Neural progenitor cell (in vitro differentiated cells): ENCODE data around the gene SLC51B. TPM values are rescaled to one million over a fixed set of nuclear protein-coding genes. Genes with fewer than 3 reads are reported as not detected.

ENCODE experiments used
- DNase-seq: peaks from one replicate; pipeline ENCODE4 v3.0.0-alpha.2; 2016; ENCODE audit warnings: low spot score
- H2AFZ ChIP-seq: fragments of 200-600 bp; sonication (generic); replicated peaks from 2 replicates; pipeline ENCODE4 v1.6.1; 2016; ENCODE audit warnings: antibody characterized with exemption
- H3F3A ChIP-seq: fragments of 200-600 bp; sonication (generic); 2 replicates; pipeline ENCODE4 v1.6.1; 2016; ENCODE audit warnings: antibody characterized with exemption, low read depth
- H3K27ac ChIP-seq: fragments of 200-600 bp; sonication (generic); 2 replicates; pipeline ENCODE4 v1.5.1; 2016; ENCODE audit warnings: mild to moderate bottlenecking
- H3K27me3 ChIP-seq: fragments of 200-600 bp; sonication (generic); 2 replicates; pipeline ENCODE4 v1.6.1; 2016; ENCODE audit warnings: mild to moderate bottlenecking, moderate library complexity
- H3K36me3 ChIP-seq: fragments of 200-600 bp; sonication (generic); 2 replicates; pipeline ENCODE4 v1.5.1; 2016
- H3K4me1 ChIP-seq: fragments of 200-600 bp; sonication (generic); 2 replicates; pipeline ENCODE4 v1.6.1; 2016; ENCODE audit warnings: mixed run types
- H3K4me2 ChIP-seq: fragments of 200-600 bp; sonication (generic); 2 replicates; pipeline ENCODE4 v1.6.1; 2016
- H3K4me3 ChIP-seq: fragments of 200-600 bp; sonication (generic); 2 replicates; pipeline ENCODE4 v1.5.1; 2016
- H3K79me2 ChIP-seq: fragments of 200-600 bp; sonication (generic); 2 replicates; pipeline ENCODE4 v1.6.1; 2016; ENCODE audit warnings: low read depth
- H3K9ac ChIP-seq: fragments of 200-600 bp; sonication (generic); 2 replicates; pipeline ENCODE4 v1.6.1; 2016
- H3K9me3 ChIP-seq: fragments of 200-600 bp; sonication (generic); 2 replicates; pipeline ENCODE4 v1.5.1; 2016; ENCODE audit warnings: low read depth
- H4K20me1 ChIP-seq: fragments of 200-600 bp; sonication (generic); 2 replicates; pipeline ENCODE4 v1.6.1; 2016; ENCODE audit warnings: low read depth
- H3K27ac Mint-ChIP-seq: 3 replicates; pipeline ENCODE4 v1.8.0; 2021; ENCODE audit warnings: mixed read lengths
- H3K27me3 Mint-ChIP-seq: 2 replicates; pipeline ENCODE4 v1.8.0; 2022; ENCODE audit warnings: low read depth, mild to moderate bottlenecking, inconsistent platforms, moderate library complexity, mixed read lengths; ENCODE audit not compliant: insufficient read depth
- H3K36me3 Mint-ChIP-seq: 3 replicates; pipeline ENCODE4 v1.8.0; 2021; ENCODE audit warnings: mixed read lengths
- H3K4me1 Mint-ChIP-seq: 3 replicates; pipeline ENCODE4 v1.8.0; 2021; ENCODE audit warnings: mixed read lengths
- H3K4me3 Mint-ChIP-seq: 3 replicates; pipeline ENCODE4 v1.8.0; 2021; ENCODE audit warnings: mild to moderate bottlenecking, moderate library complexity, mixed read lengths
- H3K9me3 Mint-ChIP-seq: 3 replicates; pipeline ENCODE4 v1.8.0; 2020; ENCODE audit warnings: mixed read lengths
- CTCF ChIP-seq: fragments of 200-600 bp; sonication (generic); IDR thresholded peaks from 2 replicates; pipeline ENCODE4 v1.5.1; 2017; ENCODE audit warnings: antibody characterized with exemption, mild to moderate bottlenecking
- EZH2 ChIP-seq: fragments of 200-600 bp; sonication (generic); IDR thresholded peaks from 2 replicates; pipeline ENCODE4 v1.6.1; 2017; ENCODE audit warnings: antibody characterized with exemption, mild to moderate bottlenecking, moderate library complexity
- EZH2phosphoT487 ChIP-seq: fragments of 200-600 bp; sonication (generic); IDR thresholded peaks from 2 replicates; pipeline ENCODE4 v1.6.1; 2017; ENCODE audit warnings: antibody characterized with exemption
- total RNA-seq: library from RNA; depleted of rRNA; stranded (reverse); fragments of >200 nt; gene quantifications from 2 replicates; pipeline ENCODE4 v1.2.3, GENCODE V29; 2015; ENCODE audit warnings: low replicate concordance

Gene SLC51B
- total RNA-seq, 1 donor from 2014 or later: not detected

GRCh38 chr15:65076486-65077290 is 31.5 kb downstream of the SLC51B start, which contains the start of gene KBTBD13:
TSS of gene KBTBD13 (plus strand) at chr15:65076746. CDS start at chr15:65076816, 70 bp downstream.
- H3K9me3 Mint-ChIP-seq: peaks cover 2% of the 10 kb centered on the region
- Histone ChIP-seq H3K79me2 (no peaks in the 10 kb centered on the region), H3K27me3 (peaks cover 54% of the 10 kb centered on the region), H3K4me3 (no peak within 1 kb of the TSS), H3K9me3 (no peaks in the 10 kb centered on the region), H4K20me1 (peaks cover 4% of the 10 kb centered on the region), H3F3A (peaks cover 13% of the 10 kb centered on the region), H3K9ac (no peak within 1 kb of the TSS), H3K27ac (no peak within 1 kb of the TSS), H3K36me3 (no peaks in the 10 kb centered on the region), H2AFZ (no peak within 1 kb of the TSS), H3K4me1 (peaks cover 10% of the 10 kb centered on the region), H3K4me2 (no peak within 1 kb of the TSS)
- H3K27me3 Mint-ChIP-seq: peaks cover 11% of the 10 kb centered on the region
- H3K4me1 Mint-ChIP-seq: peaks cover 17% of the 10 kb centered on the region
- DNase-seq: no peak
- TF ChIP-seq CTCF (no peak), EZH2phosphoT487 (no peak), EZH2 (no peak)
- peak within 1 kb of the TSS; percentile 33 for H3K27ac Mint-ChIP-seq
- H3K36me3 Mint-ChIP-seq: peaks cover 1% of the 10 kb centered on the region
- no peak within 1 kb of the TSS for H3K4me3 Mint-ChIP-seq

DNA sequence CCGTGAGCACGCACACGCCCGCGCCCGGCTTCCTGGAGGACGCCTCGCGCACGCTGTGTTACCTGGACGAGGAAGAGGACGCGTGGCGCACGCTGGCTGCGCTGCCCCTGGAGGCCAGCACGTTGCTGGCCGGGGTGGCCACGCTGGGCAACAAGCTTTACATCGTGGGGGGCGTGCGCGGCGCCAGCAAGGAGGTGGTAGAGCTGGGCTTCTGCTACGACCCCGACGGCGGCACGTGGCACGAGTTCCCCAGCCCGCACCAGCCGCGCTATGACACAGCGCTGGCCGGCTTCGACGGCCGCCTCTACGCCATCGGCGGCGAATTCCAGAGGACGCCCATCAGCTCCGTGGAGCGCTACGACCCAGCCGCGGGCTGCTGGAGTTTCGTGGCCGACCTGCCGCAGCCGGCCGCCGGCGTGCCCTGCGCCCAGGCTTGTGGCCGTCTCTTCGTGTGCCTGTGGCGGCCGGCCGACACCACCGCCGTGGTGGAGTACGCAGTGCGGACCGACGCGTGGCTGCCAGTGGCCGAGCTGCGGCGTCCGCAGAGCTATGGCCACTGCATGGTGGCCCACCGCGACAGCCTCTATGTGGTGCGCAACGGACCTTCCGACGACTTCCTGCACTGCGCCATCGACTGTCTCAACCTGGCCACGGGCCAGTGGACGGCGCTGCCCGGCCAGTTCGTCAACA is 32.2 kb downstream of the SLC51B start:
- Histone ChIP-seq H3K4me1 (peaks cover 18% of the 10 kb centered on the region), H3K9me3 (no peaks in the 10 kb centered on the region), H3K4me2 (no peak overlapping the region), H3K27ac (no peak overlapping the region), H3F3A (peaks cover 20% of the 10 kb centered on the region), H3K27me3 (peaks cover 62% of the 10 kb centered on the region), H3K9ac (no peak overlapping the region), H2AFZ (no peak overlapping the region), H3K36me3 (no peaks in the 10 kb centered on the region), H3K4me3 (no peak overlapping the region), H4K20me1 (peaks cover 12% of the 10 kb centered on the region), H3K79me2 (no peaks in the 10 kb centered on the region)
- DNase-seq: no peak
- peaks cover 1% of the 10 kb centered on the region for H3K36me3 Mint-ChIP-seq
- TF ChIP-seq EZH2 (no peak), CTCF (no peak), EZH2phosphoT487 (no peak)
- H3K27ac Mint-ChIP-seq: no peak overlapping the region
- H3K27me3 Mint-ChIP-seq: peaks cover 18% of the 10 kb centered on the region
- no peak overlapping the region for H3K4me3 Mint-ChIP-seq
- H3K9me3 Mint-ChIP-seq: peaks cover 2% of the 10 kb centered on the region
- peaks cover 21% of the 10 kb centered on the region for H3K4me1 Mint-ChIP-seq

DNA sequence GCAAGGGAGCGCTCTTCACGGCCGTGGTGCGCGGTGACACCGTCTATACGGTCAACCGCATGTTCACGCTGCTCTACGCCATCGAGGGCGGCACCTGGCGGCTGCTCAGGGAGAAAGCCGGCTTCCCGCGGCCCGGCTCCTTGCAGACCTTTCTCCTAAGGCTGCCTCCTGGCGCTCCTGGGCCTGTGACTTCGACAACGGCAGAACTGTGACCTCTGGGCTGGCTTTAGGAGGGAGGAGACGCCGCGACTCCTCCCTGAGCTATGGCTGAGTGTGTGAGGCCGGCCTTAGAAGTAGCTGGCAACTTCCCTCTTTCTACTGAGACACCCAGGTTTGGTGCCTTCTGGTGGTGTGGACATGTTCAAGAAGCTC is 32.8 kb downstream of the SLC51B start:
- H3K79me2 ChIP-seq: no peaks in the 10 kb centered on the region
- peaks cover 26% of the 10 kb centered on the region for H3K4me1 Mint-ChIP-seq
- no peak overlapping the region for H3K4me2 ChIP-seq

More for the DNA sequence above, 32.8 kb downstream of the SLC51B start:
- Mint-ChIP-seq H3K36me3 (peaks cover 1% of the 10 kb centered on the region), H3K9me3 (peaks cover 2% of the 10 kb centered on the region), H3K27me3 (peaks cover 19% of the 10 kb centered on the region), H3K4me3 (no peak overlapping the region), H3K27ac (peak overlapping the region; percentile 33)
- no peaks in the 10 kb centered on the region for H3K36me3 ChIP-seq
- peaks cover 26% of the 10 kb centered on the region for H3F3A ChIP-seq
- peaks cover 67% of the 10 kb centered on the region for H3K27me3 ChIP-seq
- peak; percentile 77 for DNase-seq
- no peak overlapping the region for H3K9ac ChIP-seq
- no peak overlapping the region for H3K4me3 ChIP-seq
- no peak overlapping the region for H3K27ac ChIP-seq
- H3K4me1 ChIP-seq: peaks cover 23% of the 10 kb centered on the region
- peaks cover 17% of the 10 kb centered on the region for H4K20me1 ChIP-seq
- no peak for TF ChIP-seq EZH2
- no peak for TF ChIP-seq EZH2phosphoT487
- peak; percentile 58 for TF ChIP-seq CTCF
- H2AFZ ChIP-seq: no peak overlapping the region
- H3K9me3 ChIP-seq: no peaks in the 10 kb centered on the region
